GM21528 (cell line): ENCODE measurements around the gene PXT1.

Experiments
- ATAC-seq: cut with Tn5 transposase; IDR thresholded peaks from one replicate; pipeline ENCODE4 v1.9.1; 2021; ENCODE audit warnings: mild to moderate bottlenecking, moderate library complexity; ENCODE audit not compliant: unreplicated experiment, low FRiP score

The PXT1 gene

GRCh38 chr6:36350681-36351571 is 91.7 kb downstream of the PXT1 start:
- no peak for ATAC-seq

GRCh38 chr6:36350082-36350481 is 92.6 kb downstream of the PXT1 start:
- no peak for ATAC-seq

GRCh38 chr6:36349240-36349639 is 93.4 kb downstream of the PXT1 start:
- ATAC-seq = no peak

DNA sequence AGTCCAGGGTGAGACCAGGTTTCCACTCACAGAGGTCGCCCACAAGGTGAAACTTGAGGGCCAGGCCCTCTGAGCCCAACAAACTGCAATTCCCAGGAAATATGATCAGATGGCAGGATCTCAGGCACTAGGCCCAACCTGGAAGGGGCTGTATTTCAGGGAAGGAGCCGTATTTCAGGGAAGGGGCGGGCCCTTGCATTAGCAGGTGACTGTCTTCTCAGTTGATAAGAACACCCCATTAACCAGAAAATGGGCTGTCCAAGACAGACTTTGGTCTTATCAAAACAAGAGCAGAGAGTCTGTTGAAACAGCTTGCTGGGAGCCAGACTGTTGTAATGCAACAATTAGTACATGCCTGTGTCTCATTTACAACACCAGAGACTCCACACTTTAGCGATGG is 95.0 kb downstream of the PXT1 start:
- no peak for ATAC-seq

- ATAC-seq = no peak
These were observed 96.0 kb downstream of the PXT1 start for GRCh38 chr6:36346486-36347273.

- no peak for ATAC-seq
These were observed 96.8 kb downstream of the PXT1 start for GRCh38 chr6:36345681-36346466.

DNA sequence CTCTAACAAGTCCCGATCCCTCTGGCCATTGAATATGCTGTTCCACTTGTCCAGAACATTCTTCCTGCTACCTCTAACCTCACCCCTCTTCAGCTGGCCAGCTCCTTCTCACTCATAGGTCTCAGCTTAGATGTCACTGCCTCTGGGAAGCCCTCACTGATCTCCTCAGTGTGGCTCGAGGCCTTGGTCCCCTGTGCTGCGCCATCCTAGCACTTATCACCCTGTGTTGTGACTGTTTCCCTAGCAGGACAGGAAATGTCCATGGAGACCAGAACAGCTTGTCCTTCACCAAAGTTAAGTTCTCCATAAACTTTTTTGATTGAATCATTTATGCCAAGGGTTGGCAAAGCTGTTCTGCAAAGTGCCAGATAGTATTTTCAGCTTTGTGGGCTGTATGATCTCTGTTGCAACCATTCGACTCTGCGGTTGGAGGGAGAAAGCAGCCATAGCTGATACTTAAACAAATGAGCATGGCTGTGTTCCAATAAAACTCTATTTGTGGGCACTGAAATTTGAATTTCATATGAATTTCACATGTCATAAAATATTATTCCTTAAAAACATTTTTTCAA is 99.5 kb downstream of the PXT1 start:
- ATAC-seq = no peak

GRCh38 chr6:36340618-36341454 is 101.8 kb downstream of the PXT1 start:
- ATAC-seq = no peak
